GM23338 (cell line): ENCODE measurements around the gene GLRA1. TPM values are rescaled to one million over a fixed set of nuclear protein-coding genes. Genes with fewer than 3 reads are reported as not detected.

ENCODE experiments used
- ATAC-seq: fragments of 200-7000 bp; cut with Tn5 transposase; 3 replicates; pipeline ENCODE4 v1.9.1; 2020
- DNase-seq: peaks from one replicate; pipeline ENCODE4 v3.0.0-alpha.2; 2015; ENCODE audit warnings: low spot score
- H2AFZ ChIP-seq: fragments of 200-600 bp; sonication (generic); 2 replicates; pipeline ENCODE4 v1.8.0; 2016; ENCODE audit warnings: antibody characterized with exemption, mild to moderate bottlenecking, moderate library complexity
- H3F3A ChIP-seq: fragments of 200-600 bp; sonication (generic); replicated peaks from 2 replicates; pipeline ENCODE4 v1.8.0; 2017; ENCODE audit warnings: antibody characterized with exemption, mixed run types, low read depth
- H3K27ac ChIP-seq: fragments of 200-600 bp; sonication (generic); 2 replicates; pipeline ENCODE4 v1.6.1; 2016; ENCODE audit warnings: low read depth
- H3K27me3 ChIP-seq: fragments of 200-600 bp; sonication (generic); 2 replicates; pipeline ENCODE4 v1.8.0; 2016; ENCODE audit warnings: mild to moderate bottlenecking, mixed run types, moderate library complexity; ENCODE audit not compliant: insufficient read depth
- H3K36me3 ChIP-seq: fragments of 200-600 bp; sonication (generic); 2 replicates; pipeline ENCODE4 v1.8.0; 2016; ENCODE audit warnings: mild to moderate bottlenecking; ENCODE audit not compliant: insufficient read depth
- H3K4me1 ChIP-seq: fragments of 200-600 bp; sonication (generic); 2 replicates; pipeline ENCODE4 v1.8.0; 2016; ENCODE audit warnings: mild to moderate bottlenecking, moderate library complexity; ENCODE audit not compliant: insufficient read depth
- H3K4me2 ChIP-seq: fragments of 200-600 bp; sonication (generic); 2 replicates; pipeline ENCODE4 v1.7.1; 2017; ENCODE audit warnings: mixed run types
- H3K4me3 ChIP-seq: fragments of 200-600 bp; sonication (generic); 2 replicates; pipeline ENCODE4 v1.6.1; 2016; ENCODE audit warnings: mixed run types
- H3K79me2 ChIP-seq: fragments of 200-600 bp; sonication (generic); replicated peaks from 2 replicates; pipeline ENCODE4 v1.8.0; 2017; ENCODE audit warnings: mild to moderate bottlenecking; ENCODE audit not compliant: insufficient read depth
- H3K9me2 ChIP-seq: fragments of 200-600 bp; sonication (generic); 2 replicates; pipeline ENCODE4 v1.8.0; 2017; ENCODE audit not compliant: insufficient read depth
- H4K20me1 ChIP-seq: fragments of 200-600 bp; sonication (generic); replicated peaks from 2 replicates; pipeline ENCODE4 v1.8.0; 2017; ENCODE audit warnings: mild to moderate bottlenecking; ENCODE audit not compliant: insufficient read depth
- H3K27ac Mint-ChIP-seq: 2 replicates; pipeline ENCODE4 v1.8.0; 2020; ENCODE audit warnings: inconsistent platforms, mild to moderate bottlenecking, moderate library complexity, mixed read lengths
- H3K27me3 Mint-ChIP-seq: 3 replicates; pipeline ENCODE4 v1.8.0; 2022; ENCODE audit warnings: low read depth, mild to moderate bottlenecking, moderate library complexity, mixed read lengths, inconsistent platforms; ENCODE audit not compliant: insufficient read depth, poor library complexity
- H3K36me3 Mint-ChIP-seq: 3 replicates; pipeline ENCODE4 v1.8.0; 2021; ENCODE audit warnings: low read depth, mild to moderate bottlenecking, inconsistent platforms, moderate library complexity, mixed read lengths
- H3K4me1 Mint-ChIP-seq: 3 replicates; pipeline ENCODE4 v1.8.0; 2020; ENCODE audit warnings: mild to moderate bottlenecking, inconsistent platforms, mixed read lengths
- H3K4me3 Mint-ChIP-seq: 3 replicates; pipeline ENCODE4 v1.8.0; 2021; ENCODE audit warnings: moderate library complexity, mild to moderate bottlenecking, inconsistent platforms, mixed read lengths
- H3K9me3 Mint-ChIP-seq: 3 replicates; pipeline ENCODE4 v1.8.0; 2020; ENCODE audit warnings: moderate library complexity, mild to moderate bottlenecking, inconsistent platforms, mixed read lengths
- CREB1 ChIP-seq: fragments of 250-450 bp; sonication (Bioruptor Pico); IDR thresholded peaks from 2 replicates; pipeline ENCODE4 v1.5.0; 2020; ENCODE audit warnings: low read depth, mild to moderate bottlenecking, moderate library complexity
- CTCF ChIP-seq, 2 experiments: fragments of 200-600 bp in 1 of 2; sonication (generic) in 1 of 2; conservative IDR thresholded peaks; 2 replicates each; pipeline versions ENCODE4 v1.5.1 to v1.6.1; 2016 to 2017; ENCODE audit warnings: antibody characterized with exemption in 2 of 2, low read depth in 2 of 2, mild to moderate bottlenecking in 2 of 2, moderate library complexity in 1 of 2
- JUNB ChIP-seq: IDR thresholded peaks from one replicate; pipeline ENCODE4 v1.6.1; 2016; ENCODE audit warnings: antibody characterized with exemption; ENCODE audit not compliant: unreplicated experiment
- STAT1 ChIP-seq: IDR thresholded peaks from one replicate; pipeline ENCODE4 v1.6.1; 2016; ENCODE audit warnings: antibody characterized with exemption; ENCODE audit not compliant: unreplicated experiment
- ZNF462 ChIP-seq: fragments of 250-450 bp; sonication (Bioruptor Pico); IDR thresholded peaks from 2 replicates; pipeline ENCODE4 v1.5.0; 2020; ENCODE audit warnings: mild to moderate bottlenecking, moderate library complexity
- polyA plus RNA-seq: library from polyadenylated mRNA; unstranded; fragments of >200 nt; fragmentation: Nextera tagmentation; extraction: Ambion mirVana; gene quantifications from 2 replicates; pipeline ENCODE4 v1.2.1, GENCODE V29; 2016
- total RNA-seq: library from RNA; depleted of rRNA; stranded (reverse); fragments of >200 nt; shearing (Covaris generic); gene quantifications from 2 replicates; pipeline ENCODE4 v1.2.3, GENCODE V29; 2014

Gene GLRA1
- total and polyA plus RNA-seq, 2 experiments from 2014 or later, result not detected

- no peak for TF ChIP-seq ZNF462 (CRISPR knock-in tag)
- TF ChIP-seq CREB1 (CRISPR knock-in tag), result no peak
Observed at GRCh38 chr5:151970885-151971284, 46.2 kb upstream of the GLRA1 start (continued).

- H3K27ac Mint-ChIP-seq, result no peak overlapping the region
- no peak overlapping the region for H2AFZ ChIP-seq
- H3K4me2 ChIP-seq, result no peak overlapping the region
- H3K27ac ChIP-seq, result no peak overlapping the region
- ATAC-seq, result no peak
- peaks cover 13% of the 10 kb centered on the region for H3K4me1 Mint-ChIP-seq
- no peaks in the 10 kb centered on the region; the same call in 1 of the 2 replicates for H3K4me1 ChIP-seq
- H3K4me3 Mint-ChIP-seq, result no peak overlapping the region
- H3K4me3 ChIP-seq, result no peak overlapping the region
- no peaks in the 10 kb centered on the region for H3K9me3 Mint-ChIP-seq
- H3F3A ChIP-seq, result no peaks in the 10 kb centered on the region
- TF ChIP-seq STAT1 (no peak), JUNB (no peak)
- H3K36me3 Mint-ChIP-seq, result no peaks in the 10 kb centered on the region
- H3K27me3 ChIP-seq, result no peaks in the 10 kb centered on the region
- peaks cover 2% of the 10 kb centered on the region for H3K27me3 Mint-ChIP-seq
- H3K79me2 ChIP-seq, result no peaks in the 10 kb centered on the region
- H4K20me1 ChIP-seq, result no peaks in the 10 kb centered on the region
- H3K36me3 ChIP-seq, result no peaks in the 10 kb centered on the region; the same call in 1 of the 2 replicates
- H3K9me2 ChIP-seq, result no peaks in the 10 kb centered on the region
- DNase-seq, result no peak
Observed at GRCh38 chr5:151967865-151968264, 43.2 kb upstream of the GLRA1 start.

- DNase-seq (no peak), ATAC-seq (no peak)
- Histone ChIP-seq H3K79me2 (no peaks in the 10 kb centered on the region), H3K9me2 (no peaks in the 10 kb centered on the region), H4K20me1 (no peaks in the 10 kb centered on the region), H3K36me3 (no peaks in the 10 kb centered on the region; the same call in 1 of the 2 replicates), H3K4me1 (no peaks in the 10 kb centered on the region; the same call in 1 of the 2 replicates), H2AFZ (no peak overlapping the region), H3F3A (no peaks in the 10 kb centered on the region), H3K4me2 (no peak overlapping the region), H3K4me3 (no peak overlapping the region), H3K27ac (no peak overlapping the region), H3K27me3 (no peaks in the 10 kb centered on the region)
- Mint-ChIP-seq H3K27ac (no peak overlapping the region), H3K9me3 (no peaks in the 10 kb centered on the region), H3K4me1 (peaks cover 21% of the 10 kb centered on the region), H3K36me3 (no peaks in the 10 kb centered on the region), H3K4me3 (no peak overlapping the region), H3K27me3 (peaks cover 4% of the 10 kb centered on the region)
- TF ChIP-seq CTCF (conservative IDR thresholded peaks at IDR 0.05; ENCODE audit: low read depth in 2 of 2), result no peak
Observed at GRCh38 chr5:151966046-151966445, 41.4 kb upstream of the GLRA1 start.
